K562 (cell line): ENCODE measurements around the gene HOTAIR. TPM values are rescaled to one million over a fixed set of nuclear protein-coding genes. Genes with fewer than 3 reads are reported as not detected.
A peak's percentile ranks its signal among the peaks of the same experiment; 100 is the strongest.

Experiments used
- ATAC-seq: fragments of 200-7000 bp; cut with Tn5 transposase; 3 replicates; pipeline ENCODE4 v1.9.1; 2020; ENCODE audit warnings: moderate library complexity
- BruUV-seq: library from RNA; stranded (reverse); fragments of 400-500 nt; replicated peaks from 2 replicates; lab custom pipeline; 2021; lab: Mats Ljungman, UMichigan
- CTCF ChIA-PET: fragments of 300-600 bp; formaldehyde crosslinking; extraction: SDS; loops from one replicate; lab custom pipeline; 2021; ENCODE audit warnings: low intra/inter-chr PET ratio; lab: Yijun Ruan, JAX
- POLR2A ChIA-PET: fragments of 300-600, 350-650 bp; sonication (Branson Sonifier 250); formaldehyde crosslinking; extraction: SDS; loops from one replicate; lab custom pipeline; 2021; ENCODE audit warnings: antibody characterized with exemption, inconsistent platforms; lab: Yijun Ruan, JAX
- DNase-seq, 4 experiments: peaks; one replicate each; pipeline versions ENCODE4 v3.0.0 to v3.0.0-alpha.2; 2011 to 2018; ENCODE audit warnings: low spot score in 3 of 4, mixed read lengths in 3 of 4; ENCODE audit errors: extremely low read depth in 1 of 4
- FAIRE-seq: peaks from 2 replicates; lab custom pipeline; 2011; peaks lifted over from hg19 to GRCh38; lab: Jason Lieb, UNC
- H2AFZ ChIP-seq: 2 replicates; pipeline ENCODE4 v1.6.0; 2011; ENCODE audit warnings: low read depth, low read length, control low read depth, inconsistent platforms
- H3K27ac ChIP-seq: fragments of 200-600 bp; 3 replicates; pipeline ENCODE4 v1.8.0; 2011; ENCODE audit warnings: low read depth, mild to moderate bottlenecking, control low read depth, inconsistent platforms, low read length, moderate library complexity, mixed read lengths; ENCODE audit errors: extremely low read depth
- H3K27me3 ChIP-seq, 2 experiments: fragments of 300-600 bp in 1 of 2; 2 replicates in 1 of 2; 3 replicates in 1 of 2; pipeline versions ENCODE4 v1.6.0 to v1.8.0; 2011; ENCODE audit warnings: inconsistent platforms in 2 of 2, low read length in 2 of 2, mild to moderate bottlenecking in 1 of 2, mixed read lengths in 1 of 2, moderate library complexity in 1 of 2; ENCODE audit not compliant: control insufficient read depth in 2 of 2, insufficient read depth in 2 of 2
- H3K36me3 ChIP-seq: fragments of 300-600 bp; 3 replicates; pipeline ENCODE4 v1.8.0; 2011; ENCODE audit warnings: mild to moderate bottlenecking, low read length, inconsistent platforms; ENCODE audit not compliant: control insufficient read depth, insufficient read depth
- H3K4me1 ChIP-seq, 2 experiments: fragments of 200-600 bp in 1 of 2; replicated peaks in 1 of 2; 2 replicates in 1 of 2; 3 replicates in 1 of 2; pipeline versions ENCODE4 v1.5.1 to v1.8.0; 2011; ENCODE audit warnings: inconsistent platforms in 2 of 2, low read length in 2 of 2, mild to moderate bottlenecking in 1 of 2, mixed read lengths in 1 of 2, moderate library complexity in 1 of 2; ENCODE audit not compliant: control insufficient read depth in 2 of 2, insufficient read depth in 2 of 2
- H3K4me2 ChIP-seq: 2 replicates; pipeline ENCODE4 v1.6.1; 2011; ENCODE audit warnings: low read length, control low read depth, inconsistent platforms, mixed read lengths; ENCODE audit not compliant: insufficient read depth
- H3K4me3 ChIP-seq: fragments of 200-600 bp; sonication (generic), shearing (Covaris generic); 2 replicates; pipeline ENCODE4 v1.5.1; 2016; ENCODE audit warnings: control low read depth, inconsistent platforms
- H3K79me2 ChIP-seq: fragments of 200-600 bp; 3 replicates; pipeline ENCODE4 v1.8.0; 2011; ENCODE audit warnings: low read length, inconsistent platforms; ENCODE audit not compliant: control insufficient read depth, insufficient read depth
- H3K9ac ChIP-seq, 2 experiments: 2 replicates each; pipeline versions ENCODE4 v1.6.0 to v1.6.1; 2011; ENCODE audit warnings: low read depth in 2 of 2, low read length in 2 of 2, control low read depth in 1 of 2, inconsistent platforms in 1 of 2, mild to moderate bottlenecking in 1 of 2, mixed read lengths in 1 of 2; ENCODE audit not compliant: insufficient read depth in 1 of 2
- H3K9me1 ChIP-seq: one replicate; pipeline ENCODE4 v1.6.0; 2011; ENCODE audit warnings: inconsistent platforms, mild to moderate bottlenecking, low read length, moderate library complexity; ENCODE audit not compliant: control insufficient read depth, insufficient read depth
- H3K9me3 ChIP-seq: replicated peaks from 2 replicates; pipeline ENCODE4 v1.5.1; 2011; ENCODE audit warnings: low read depth, low read length, inconsistent platforms; ENCODE audit not compliant: control insufficient read depth, insufficient read depth
- H4K20me1 ChIP-seq: replicated peaks from 2 replicates; pipeline ENCODE4 v1.6.1; 2011; ENCODE audit warnings: low read length, inconsistent platforms, mixed read lengths; ENCODE audit not compliant: control insufficient read depth, insufficient read depth
- CBFA2T3 ChIP-seq: fragments of 450-650 bp; IDR thresholded peaks from 2 replicates; pipeline ENCODE4 v1.6.1; 2017
- DLX4 ChIP-seq: fragments of 250-450 bp; sonication (Bioruptor Pico); IDR thresholded peaks from 2 replicates; pipeline ENCODE4 v1.6.1; 2021; ENCODE audit warnings: mild to moderate bottlenecking
- ETV1 ChIP-seq: fragments of 450-650 bp; conservative IDR thresholded peaks from 2 replicates; pipeline ENCODE4 v1.6.1; 2016; ENCODE audit warnings: missing genetic modification characterization, control low read depth, low read depth, missing compliant biosample characterization
- JUN ChIP-seq, 2 experiments: sonication (generic) in 1 of 2; formaldehyde crosslinking in 1 of 2; IDR thresholded peaks; 2 replicates each; pipeline versions ENCODE4 v1.6.1 to v1.8.0; 2012 to 2022; ENCODE audit warnings: borderline replicate concordance in 2 of 2, mild to moderate bottlenecking in 2 of 2, improper control_type of control experiment in 1 of 2, low read depth in 1 of 2, low read length in 1 of 2, missing genetic modification reagents in 1 of 2
- MAFF ChIP-seq: IDR thresholded peaks from 2 replicates; pipeline ENCODE4 v1.6.1; 2012; ENCODE audit warnings: low read length, improper control_type of control experiment
- NFE2L1 ChIP-seq: fragments of 450-650 bp; IDR thresholded peaks from 2 replicates; pipeline ENCODE4 v1.6.1; 2016; ENCODE audit warnings: missing genetic modification characterization, low read depth, mild to moderate bottlenecking, missing compliant biosample characterization, moderate library complexity, borderline replicate concordance
- SIN3B ChIP-seq: fragments of 450-650 bp; IDR thresholded peaks from 2 replicates; pipeline ENCODE4 v1.6.1; 2017; ENCODE audit warnings: low read depth, mild to moderate bottlenecking, moderate library complexity
- SP1 ChIP-seq: sonication (generic); formaldehyde crosslinking; IDR thresholded peaks from 2 replicates; pipeline ENCODE4 v1.8.1; 2022; ENCODE audit warnings: mild to moderate bottlenecking, missing genetic modification reagents
- TCF3 ChIP-seq: sonication (generic); formaldehyde crosslinking; IDR thresholded peaks from 2 replicates; pipeline ENCODE4 v1.4.0; 2020; ENCODE audit warnings: mild to moderate bottlenecking, missing genetic modification reagents
- TSC22D4 ChIP-seq: fragments of 450-650 bp; IDR thresholded peaks from 2 replicates; pipeline ENCODE4 v1.6.1; 2016; ENCODE audit warnings: missing genetic modification characterization, missing biosample characterization, control low read depth
- XRCC4 ChIP-seq: IDR thresholded peaks from one replicate; pipeline ENCODE4 v1.6.1; 2011; ENCODE audit not compliant: insufficient read depth, insufficient read length; ENCODE audit errors: extremely low read depth
- YBX1 ChIP-seq: fragments of 450-650 bp; IDR thresholded peaks from 2 replicates; pipeline ENCODE4 v1.7.1; 2016; ENCODE audit warnings: mild to moderate bottlenecking
- ZNF507 ChIP-seq: conservative IDR thresholded peaks from 2 replicates; pipeline ENCODE4 v1.6.1; 2017; ENCODE audit warnings: missing genetic modification characterization, missing compliant biosample characterization
- WGBS: fragments of 100-300 bp; shearing (Covaris generic); methylation state at CpG from one replicate; pipeline ENCODE4 v1.1.6; 2016; ENCODE audit warnings: low coverage, mixed read lengths; ENCODE audit not compliant: insufficient coverage; ENCODE audit errors: missing lambda C conversion rate; 5-methylcytosine and 5-hydroxymethylcytosine counted together
- in situ Hi-C: fragments of 300-500 bp; cut with MboI; formaldehyde crosslinking; loops from 4 replicates; pipeline ENCODE4 v1.15.0; 2018; ENCODE audit warnings: inconsistent platforms, mixed read lengths
- intact Hi-C: fragments of 100-400 bp; cut with micrococcal nuclease; formaldehyde crosslinking; loops from 2 replicates; pipeline ENCODE4 v1.14.2; 2022
- polyA plus RNA-seq, 8 experiments: library from polyadenylated mRNA; depleted of rRNA in 4 of 8; stranded (reverse) in 5 of 8; unstranded in 3 of 8; fragments of >200 nt; fragmentation: Nextera tagmentation in 2 of 8; fragmentation: Illumina TruSeq in 1 of 8; extraction: Ambion mirVana in 2 of 8; extraction: Trizol in 1 of 8; gene quantifications; 2 replicates each; pipeline versions ENCODE4 v1.2.1 to v1.2.3, GENCODE V29; 2011 to 2014; ENCODE audit warnings: inconsistent platforms in 1 of 8, missing spikeins in 1 of 8
- total RNA-seq, 7 experiments: library from RNA; depleted of rRNA in 6 of 7; stranded (reverse); fragments of >200 nt in 6 of 7; fragmentation: Illumina TruSeq in 2 of 7; extraction: Trizol in 2 of 7; gene quantifications; 2 replicates each; pipeline versions ENCODE4 v1.2.1 to v1.2.3, GENCODE V29; 2011 to 2021; ENCODE audit warnings: low replicate concordance in 1 of 7
- TF ChIP-seq, protein P1 (sequence below): sonication (generic); formaldehyde crosslinking; IDR thresholded peaks from 2 replicates; pipeline ENCODE4 v1.8.0; 2022; ENCODE audit warnings: missing genetic modification reagents, mild to moderate bottlenecking, moderate library complexity, borderline replicate concordance
- TF ChIP-seq, protein P2 (sequence below): IDR thresholded peaks from 3 replicates; pipeline ENCODE4 v1.6.1; 2011; ENCODE audit warnings: borderline replicate concordance, mild to moderate bottlenecking; ENCODE audit not compliant: insufficient read length, insufficient read depth

HOTAIR gene
- total and polyA plus RNA-seq, 9 of the 15 experiments (the other 6 are each of a cell fraction or from before 2014, with no cell fraction given): 0.04 TPM; not detected in 8

- in situ Hi-C loops: no loop called here
- peak in 2 of 4 experiments; percentile 60 to 72 for DNase-seq
- no TSS peak for BruUV-seq
- WGBS: 23% methylated on average over 20 of the region's 20 CpGs
- Histone ChIP-seq H3K9me3 (no peaks in the 10 kb centered on the region), H3K4me2 (no peak overlapping the region), H2AFZ (no peak overlapping the region), H3K27me3 (no peaks in the 10 kb centered on the region), H3K4me1 (peaks cover 21 to 55% of the 10 kb centered on the region in 2 experiments), H3K9me1 (no peaks in the 10 kb centered on the region), H3K36me3 (no peaks in the 10 kb centered on the region), H4K20me1 (no peaks in the 10 kb centered on the region; the same call in 1 of the 2 replicates), H3K4me3 (no peak overlapping the region), H3K79me2 (peaks cover 19% of the 10 kb centered on the region), H3K27ac (no peak overlapping the region), H3K9ac (peak overlapping the region in 1 of 2 experiments; percentile 61; a peak in 1 of 4 replicates)
- POLR2A ChIA-PET: interaction anchor here (0.6 to 1.9 kb wide), 3 partner anchors 197 to 423 kb away, joined by 3 to 8 read pairs (median 4); no protein-coding TSS in a partner anchor
- CTCF ChIA-PET: interaction anchor here (1.0 to 3.0 kb wide), 5 partner anchors 18 to 211 kb away, joined by 3 to 42 read pairs (median 17); partner anchors contain the start of gene HOXC10
- peak; percentile 66 for FAIRE-seq
- peak; percentile 26 for ATAC-seq
- intact Hi-C loops: loop anchor here (2.0 kb wide), 1 partner anchor 19 kb away; the partner anchor contains the start of gene HOXC10
- TF ChIP-seq NFE2L1 (tag): no peak
- peak; percentile 55 for TF ChIP-seq CBFA2T3
- no peak for TF ChIP-seq ETV1 (tag)
- TF ChIP-seq TCF3: peak; percentile 39; the same call in 1 of the 2 replicates
- TF ChIP-seq SIN3B: no peak
- TF ChIP-seq MAFF: no peak
- TF ChIP-seq JUN (IDR thresholded peaks at IDR 0.05; ENCODE audit: borderline replicate concordance, low read depth, low read length): no peak
- TF ChIP-seq JUN (CRISPR knock-in tag; IDR thresholded peaks at IDR 0.05; ENCODE audit: borderline replicate concordance): no peak
- no peak for TF ChIP-seq DLX4 (CRISPR knock-in tag)
- TF ChIP-seq, protein P1, sequence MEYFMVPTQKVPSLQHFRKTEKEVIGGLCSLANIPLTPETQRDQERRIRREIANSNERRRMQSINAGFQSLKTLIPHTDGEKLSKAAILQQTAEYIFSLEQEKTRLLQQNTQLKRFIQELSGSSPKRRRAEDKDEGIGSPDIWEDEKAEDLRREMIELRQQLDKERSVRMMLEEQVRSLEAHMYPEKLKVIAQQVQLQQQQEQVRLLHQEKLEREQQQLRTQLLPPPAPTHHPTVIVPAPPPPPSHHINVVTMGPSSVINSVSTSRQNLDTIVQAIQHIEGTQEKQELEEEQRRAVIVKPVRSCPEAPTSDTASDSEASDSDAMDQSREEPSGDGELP: 0 out of 2 replicates have a peak, but pooled peaks have one; percentile 28
- TF ChIP-seq ZNF507 (tag): no peak
- TF ChIP-seq XRCC4: no peak
- no peak for TF ChIP-seq TSC22D4 (tag)
- no peak for TF ChIP-seq YBX1
- TF ChIP-seq SP1 (CRISPR knock-in tag): no peak
- TF ChIP-seq, protein P2, sequence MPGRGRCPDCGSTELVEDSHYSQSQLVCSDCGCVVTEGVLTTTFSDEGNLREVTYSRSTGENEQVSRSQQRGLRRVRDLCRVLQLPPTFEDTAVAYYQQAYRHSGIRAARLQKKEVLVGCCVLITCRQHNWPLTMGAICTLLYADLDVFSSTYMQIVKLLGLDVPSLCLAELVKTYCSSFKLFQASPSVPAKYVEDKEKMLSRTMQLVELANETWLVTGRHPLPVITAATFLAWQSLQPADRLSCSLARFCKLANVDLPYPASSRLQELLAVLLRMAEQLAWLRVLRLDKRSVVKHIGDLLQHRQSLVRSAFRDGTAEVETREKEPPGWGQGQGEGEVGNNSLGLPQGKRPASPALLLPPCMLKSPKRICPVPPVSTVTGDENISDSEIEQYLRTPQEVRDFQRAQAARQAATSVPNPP: no peak
Observed at GRCh38 chr12:54004063-54004840, 29.5 kb upstream of the HOTAIR start.
